GM12872 (cell line): ENCODE measurements around the gene EPS8.

ENCODE experiments used
- CTCF ChIP-seq: IDR thresholded peaks from 3 replicates; pipeline ENCODE4 v1.5.1; 2011; ENCODE audit warnings: low read depth, mild to moderate bottlenecking, low read length, moderate library complexity; ENCODE audit not compliant: insufficient read depth

Gene EPS8

GRCh38 chr12:15702276-15702675 lies 86.9 kb downstream of the EPS8 start:
- no peak for TF ChIP-seq CTCF

- no peak for TF ChIP-seq CTCF
Observed at GRCh38 chr12:15701631-15702156, 87.5 kb downstream of the EPS8 start.

- TF ChIP-seq CTCF = no peak
Observed at GRCh38 chr12:15701206-15701605, 88.0 kb downstream of the EPS8 start.

GRCh38 chr12:15700595-15700994 lies 88.6 kb downstream of the EPS8 start:
- TF ChIP-seq CTCF = no peak

GRCh38 chr12:15699886-15700285 lies 89.3 kb downstream of the EPS8 start:
- TF ChIP-seq CTCF = no peak

GRCh38 chr12:15698377-15698871 lies 90.8 kb downstream of the EPS8 start:
- no peak for TF ChIP-seq CTCF

GRCh38 chr12:15697201-15697600 lies 92.0 kb downstream of the EPS8 start:
- TF ChIP-seq CTCF = no peak
